HUDEP-2 (cell line): Measurements from ENCODE around the gene LRRC75B.
"Not testable (repeated sequence)": the region's sequence is repeated elsewhere in the genome, so short reads cannot be mapped to it uniquely, and the experiment has no call there.

ENCODE experiments used
- DNase-seq, 76 experiments: peaks; one replicate each; lab custom pipeline; 2025; ENCODE audit not compliant: unreplicated experiment in 76 of 76; lab: John Stamatoyannopoulos, UW

LRRC75B gene, protein sequence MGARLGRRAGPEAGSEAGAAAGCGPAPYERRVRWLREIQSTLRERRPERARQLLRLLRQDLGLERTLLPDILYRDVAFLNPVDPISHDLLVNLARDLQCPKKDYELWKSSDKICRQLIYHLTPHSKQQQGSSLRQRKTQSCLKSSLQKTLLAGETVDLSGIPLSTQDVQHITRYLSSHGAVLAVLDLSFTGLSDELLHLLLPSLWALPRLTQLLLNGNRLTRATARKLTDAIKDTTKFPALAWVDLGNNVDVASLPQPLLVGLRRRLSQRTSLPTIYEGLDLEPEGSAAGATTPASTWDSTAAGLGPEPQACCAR

GRCh38 chr22:24592851-24593558 lies at the start of gene LRRC75B:
Gene LRRC75B, minus strand, starts transcription at chr22:24593073. Its CDS starts 34 bp downstream, at chr22:24593039.
- DNase-seq = peak in 69 of 76 experiments; percentile 20 to 86 (median 66)

DNA sequence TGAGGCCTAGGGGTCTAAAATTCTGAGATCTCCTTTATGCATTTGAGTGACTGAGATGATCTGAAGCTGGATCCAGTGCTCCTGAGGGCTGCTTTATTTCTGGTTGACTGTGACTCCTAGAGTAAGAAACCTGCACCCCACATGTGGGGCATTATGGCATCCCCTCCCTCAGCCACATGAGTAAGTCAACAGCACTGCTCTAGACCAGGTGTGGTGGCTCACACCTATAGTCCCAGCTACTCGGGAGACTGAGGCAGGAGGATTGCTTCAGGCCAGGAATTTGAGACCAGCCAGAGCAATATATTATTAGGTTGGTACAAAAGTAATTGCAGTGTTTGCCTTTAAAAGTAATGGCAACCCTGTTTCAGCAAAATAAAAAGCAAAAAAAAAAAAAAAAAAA lies 49.4 kb upstream of the LRRC75B start:
- not testable (repeated sequence) for DNase-seq

GRCh38 chr22:24636513-24636912 lies 43.6 kb upstream of the LRRC75B start:
- not testable (repeated sequence) for DNase-seq

- DNase-seq = peak in 6 of 76 experiments; percentile 2 to 25 (median 7)
Measured at GRCh38 chr22:24634776-24635389, 42.0 kb upstream of the LRRC75B start.

GRCh38 chr22:24633231-24634023 lies 40.6 kb upstream of the LRRC75B start:
- DNase-seq = peak in 44 of 76 experiments; percentile 9 to 59 (median 28)

- DNase-seq = peak in 8 of 76 experiments; percentile 16 to 62 (median 28)
Measured at GRCh38 chr22:24632642-24633041, 39.8 kb upstream of the LRRC75B start.

DNA sequence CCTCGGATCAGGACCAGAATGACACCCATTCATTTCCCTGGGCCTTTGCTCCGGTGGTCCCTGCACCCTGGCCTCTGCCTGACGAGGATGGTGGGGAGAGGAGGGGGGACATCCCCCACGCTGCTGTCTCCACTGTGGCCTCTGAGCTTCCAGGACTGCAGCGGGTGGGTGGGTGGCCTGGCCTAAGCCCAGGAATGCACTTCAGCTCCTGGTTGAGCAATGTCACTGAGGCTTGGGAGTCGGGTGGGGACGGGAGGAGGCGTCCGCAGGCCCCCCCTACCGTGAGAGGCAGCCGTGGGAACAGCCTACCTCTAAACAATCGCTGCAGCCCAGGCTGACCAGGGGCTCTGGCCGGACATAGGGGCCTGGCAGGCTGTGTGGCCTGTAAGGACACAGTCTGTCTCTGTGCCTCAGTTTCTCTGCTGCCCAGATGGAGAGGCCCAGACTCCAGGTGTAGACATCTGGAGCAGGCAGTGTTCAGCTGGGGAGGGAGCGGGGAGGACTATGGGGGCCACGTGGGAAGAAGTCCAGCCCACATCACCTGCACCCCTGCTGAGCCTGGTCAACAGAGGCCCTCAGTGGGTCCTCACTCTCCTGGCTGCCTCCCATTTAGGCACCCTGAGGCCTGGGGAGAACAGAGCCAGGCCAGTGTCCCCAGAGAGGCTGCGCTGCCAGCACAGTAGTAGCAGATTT lies 38.7 kb upstream of the LRRC75B start:
- DNase-seq = not testable (repeated sequence)

DNA sequence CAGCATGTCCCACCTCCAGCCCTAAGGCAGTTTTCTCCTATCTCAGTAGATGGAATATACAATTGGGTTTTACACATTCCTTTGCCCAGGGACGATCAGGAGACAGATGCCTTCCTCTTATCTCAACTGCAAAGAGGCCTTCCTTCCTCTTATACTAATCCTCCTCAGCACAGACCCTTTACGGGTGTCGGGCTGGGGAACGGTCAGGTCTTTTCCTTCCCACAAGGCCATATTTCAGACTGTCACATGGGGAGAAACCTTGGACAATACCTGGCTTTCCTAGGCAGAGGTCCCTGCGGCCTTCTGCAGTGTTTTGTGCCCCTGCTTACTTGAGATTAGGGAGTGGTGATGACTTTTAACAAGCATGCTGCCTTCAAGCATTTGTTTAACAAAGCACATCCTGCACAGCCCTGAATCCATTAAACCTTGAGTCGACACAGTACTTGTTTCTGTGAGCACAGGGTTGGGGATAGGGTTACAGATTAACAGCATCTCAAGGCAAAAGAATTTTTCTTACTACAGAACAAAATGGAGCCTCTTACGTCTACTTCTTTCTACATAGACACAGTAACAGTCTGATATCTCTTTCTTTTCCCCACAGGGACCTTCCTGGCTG lies 38.0 kb upstream of the LRRC75B start:
- peak in 11 of 76 experiments; percentile 11 to 39 (median 19) for DNase-seq

- DNase-seq = peak in 37 of 76 experiments; percentile 10 to 58 (median 34)
Measured at GRCh38 chr22:24629069-24629468, 36.2 kb upstream of the LRRC75B start.

DNA sequence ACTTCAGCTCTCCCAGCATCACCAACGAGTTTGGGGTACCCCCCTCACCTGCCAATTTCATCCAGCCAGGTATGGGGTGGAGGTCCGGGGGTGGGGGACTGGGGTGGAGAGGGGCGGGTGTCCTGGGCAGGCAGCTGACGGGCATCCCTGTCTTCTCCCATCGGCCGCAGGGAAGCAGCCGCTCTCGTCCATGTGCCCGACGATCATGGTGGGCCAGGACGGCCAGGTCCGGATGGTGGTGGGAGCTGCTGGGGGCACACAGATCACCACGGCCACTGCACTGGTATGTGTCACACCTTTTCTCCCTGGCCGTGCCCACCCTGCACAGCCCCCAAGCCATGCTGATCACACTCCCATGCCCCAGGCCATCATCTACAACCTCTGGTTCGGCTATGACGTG lies 35.0 kb upstream of the LRRC75B start:
- DNase-seq = not testable (repeated sequence)

DNA sequence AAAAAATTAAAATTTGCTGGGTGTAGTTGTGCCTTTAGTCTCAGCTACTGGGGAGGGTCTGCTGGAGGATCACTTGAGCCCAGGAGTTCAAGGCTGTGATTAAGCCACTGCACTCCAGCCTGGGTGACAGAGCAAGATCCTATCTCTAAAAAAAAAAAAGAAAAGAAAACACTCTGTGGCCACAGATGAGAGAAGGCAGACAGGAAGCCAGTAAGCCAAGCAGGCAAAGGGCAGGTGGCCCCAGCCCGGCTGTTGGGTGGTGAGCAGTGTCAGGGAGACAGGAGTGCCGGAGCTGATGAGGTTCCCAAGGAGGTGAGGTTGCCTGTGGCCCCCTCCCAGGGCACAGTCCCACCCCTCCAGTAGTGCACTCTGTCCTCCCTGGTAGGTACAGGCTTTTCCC lies 29.7 kb upstream of the LRRC75B start:
- peak in 4 of 76 experiments; percentile 16 to 29 (median 20) for DNase-seq

- DNase-seq = not testable (repeated sequence)
Measured at GRCh38 chr22:24621244-24621643, 28.4 kb upstream of the LRRC75B start.

GRCh38 chr22:24614794-24615193 lies 21.9 kb upstream of the LRRC75B start:
- not testable (repeated sequence) for DNase-seq

GRCh38 chr22:24609888-24610287 lies 17.0 kb upstream of the LRRC75B start:
- DNase-seq = not testable (repeated sequence)

DNA sequence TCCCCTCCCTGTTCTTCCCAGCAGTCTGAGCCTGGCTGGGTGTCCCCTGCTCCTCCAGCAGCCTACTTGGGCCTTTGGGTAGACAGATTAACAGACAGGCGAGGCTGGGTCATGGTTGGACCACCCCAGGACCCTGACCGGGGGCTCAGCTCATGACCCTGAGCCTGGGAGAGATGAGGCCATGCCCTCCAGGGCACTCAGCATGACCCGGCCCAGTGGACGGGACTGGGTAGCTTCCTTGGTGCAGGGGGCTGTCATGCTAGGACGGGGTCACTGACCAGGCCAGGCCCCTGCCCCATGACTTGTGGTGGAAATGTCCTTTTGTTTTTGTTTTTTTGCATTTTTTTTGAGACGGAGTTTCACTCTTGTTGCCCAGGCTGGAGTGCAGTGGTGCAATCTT lies 15.5 kb upstream of the LRRC75B start:
- not testable (repeated sequence) for DNase-seq

GRCh38 chr22:24607429-24607983 lies 14.6 kb upstream of the LRRC75B start:
- peak in 60 of 76 experiments; percentile 10 to 90 (median 54) for DNase-seq

- peak in 1 of 76 experiments; percentile 7 for DNase-seq
Measured at GRCh38 chr22:24606340-24606739, 13.5 kb upstream of the LRRC75B start.

DNA sequence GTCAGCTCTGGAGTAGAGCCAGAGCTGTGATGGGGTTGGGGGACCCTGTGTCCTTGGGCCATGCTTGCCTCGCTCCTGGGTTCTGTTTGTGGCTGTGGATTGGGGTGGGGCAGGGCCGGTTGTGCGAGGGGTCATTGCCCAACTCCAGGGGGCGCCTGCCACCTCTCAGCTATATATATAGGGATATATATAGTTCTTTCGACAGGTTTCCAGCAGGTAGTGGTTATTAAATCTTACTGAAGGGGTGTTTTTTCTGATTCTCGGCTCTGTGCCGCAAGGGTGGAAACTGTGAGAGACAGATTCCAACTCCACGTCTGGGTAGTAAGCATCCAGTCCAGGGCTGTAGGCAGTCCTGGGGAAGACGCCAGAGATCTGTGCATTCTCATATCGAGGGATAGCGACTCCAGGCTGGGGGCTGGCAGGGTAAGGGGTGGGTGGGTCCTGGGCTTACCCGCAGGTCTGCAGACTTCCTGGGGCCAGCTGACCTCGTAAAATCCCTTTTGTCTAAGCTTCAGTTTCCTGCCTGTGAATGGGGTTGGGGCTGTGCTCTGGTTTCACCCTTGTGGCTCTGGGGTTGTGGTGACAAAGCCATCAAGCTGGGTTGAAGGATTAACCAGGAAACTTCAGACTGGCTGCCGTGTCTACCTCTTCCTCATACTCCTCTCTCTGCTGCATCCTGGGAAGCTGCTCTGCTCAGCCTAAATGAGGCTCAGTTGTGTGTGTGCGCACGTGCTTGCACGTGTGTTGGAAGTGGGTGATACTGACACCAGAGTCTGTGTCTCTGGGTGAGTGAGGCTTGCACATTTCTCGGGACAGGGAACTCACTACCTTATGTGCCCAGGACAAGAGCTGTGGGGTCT lies 11.1 kb upstream of the LRRC75B start:
- peak in 11 of 76 experiments; percentile 16 to 44 (median 24) for DNase-seq
